ENCODE data around the gene TLE6.
"Not testable (repeated sequence)": the region's sequence is repeated elsewhere in the genome, so short reads cannot be mapped to it uniquely, and the experiment has no call there.

The TLE6 gene

GRCh38 chr19:3005345-3005744 lies 28.0 kb downstream of the TLE6 start:
- no peak for DNase-seq

GRCh38 chr19:3006075-3006767 lies 28.9 kb downstream of the TLE6 start:
- no peak for DNase-seq

GRCh38 chr19:3007975-3008374 lies 30.6 kb downstream of the TLE6 start:
- DNase-seq, result no peak

- DNase-seq, result no peak
These were observed 31.6 kb downstream of the TLE6 start for GRCh38 chr19:3008994-3009393.

GRCh38 chr19:3010871-3011270 lies 33.5 kb downstream of the TLE6 start:
- DNase-seq, result no peak

- not testable (repeated sequence) for DNase-seq
These were observed 34.7 kb downstream of the TLE6 start for GRCh38 chr19:3012059-3012458.

GRCh38 chr19:3012621-3013262 lies 35.4 kb downstream of the TLE6 start:
- DNase-seq, result no peak

- DNase-seq, result no peak
These were observed 35.9 kb downstream of the TLE6 start for GRCh38 chr19:3013263-3013725.

GRCh38 chr19:3014135-3014534 lies 36.8 kb downstream of the TLE6 start:
- no peak for DNase-seq

GRCh38 chr19:3015126-3016057 lies 38.0 kb downstream of the TLE6 start:
- DNase-seq, result no peak

GRCh38 chr19:3017923-3018322 lies 40.6 kb downstream of the TLE6 start:
- no peak for DNase-seq

GRCh38 chr19:3019211-3019854 lies 42.0 kb downstream of the TLE6 start:
- no peak for DNase-seq

GRCh38 chr19:3020321-3020960 lies 43.1 kb downstream of the TLE6 start:
- no peak for DNase-seq

- DNase-seq, result no peak
These were observed 47.1 kb downstream of the TLE6 start for GRCh38 chr19:3024509-3024869.

GRCh38 chr19:3024870-3025548 lies 47.6 kb downstream of the TLE6 start:
- no peak for DNase-seq

GRCh38 chr19:3025549-3025886 lies 48.2 kb downstream of the TLE6 start:
- DNase-seq, result no peak

GRCh38 chr19:3026768-3027167 lies 49.4 kb downstream of the TLE6 start:
- no peak for DNase-seq

GRCh38 chr19:3027292-3027691 lies 49.9 kb downstream of the TLE6 start:
- DNase-seq, result no peak

GRCh38 chr19:3027981-3028304 lies 50.6 kb downstream of the TLE6 start:
- no peak for DNase-seq

GRCh38 chr19:3028305-3029064 lies 51.1 kb downstream of the TLE6 start:
- no peak for DNase-seq
